ENCODE results near the gene NSMF. TPM values are rescaled to one million over a fixed set of nuclear protein-coding genes. Genes with fewer than 3 reads are reported as not detected.

Gene NSMF
- polyA plus RNA-seq, 1 donor (not counting 4 experiments of a cell fraction or from before 2014, with no cell fraction given) = 29.5 TPM

- no peak overlapping the region for H3K27ac ChIP-seq (ENCODE audit: control insufficient read depth, insufficient read depth, low read length)
- H3K4me3 ChIP-seq (ENCODE audit: control insufficient read depth in 2 of 3, extremely low read depth in 1 of 3, insufficient read depth in 2 of 3, low read depth in 1 of 3, low read length in 3 of 3) = no peak overlapping the region
- no peaks in the 10 kb centered on the region for H3K9me3 ChIP-seq (ENCODE audit: control insufficient read depth, low read depth, low read length)
- TF ChIP-seq, protein P1, sequence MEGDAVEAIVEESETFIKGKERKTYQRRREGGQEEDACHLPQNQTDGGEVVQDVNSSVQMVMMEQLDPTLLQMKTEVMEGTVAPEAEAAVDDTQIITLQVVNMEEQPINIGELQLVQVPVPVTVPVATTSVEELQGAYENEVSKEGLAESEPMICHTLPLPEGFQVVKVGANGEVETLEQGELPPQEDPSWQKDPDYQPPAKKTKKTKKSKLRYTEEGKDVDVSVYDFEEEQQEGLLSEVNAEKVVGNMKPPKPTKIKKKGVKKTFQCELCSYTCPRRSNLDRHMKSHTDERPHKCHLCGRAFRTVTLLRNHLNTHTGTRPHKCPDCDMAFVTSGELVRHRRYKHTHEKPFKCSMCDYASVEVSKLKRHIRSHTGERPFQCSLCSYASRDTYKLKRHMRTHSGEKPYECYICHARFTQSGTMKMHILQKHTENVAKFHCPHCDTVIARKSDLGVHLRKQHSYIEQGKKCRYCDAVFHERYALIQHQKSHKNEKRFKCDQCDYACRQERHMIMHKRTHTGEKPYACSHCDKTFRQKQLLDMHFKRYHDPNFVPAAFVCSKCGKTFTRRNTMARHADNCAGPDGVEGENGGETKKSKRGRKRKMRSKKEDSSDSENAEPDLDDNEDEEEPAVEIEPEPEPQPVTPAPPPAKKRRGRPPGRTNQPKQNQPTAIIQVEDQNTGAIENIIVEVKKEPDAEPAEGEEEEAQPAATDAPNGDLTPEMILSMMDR (optimal IDR thresholded peaks at IDR 0.05 in 1 of 3, IDR thresholded peaks at IDR 0.05 in 1 of 3, conservative IDR thresholded peaks at IDR 0.05 in 1 of 3; ENCODE audit: extremely low read depth in 1 of 3, insufficient read depth in 2 of 3, low read length in 3 of 3) = no peak
- no peak for TF ChIP-seq EZH2 (IDR thresholded peaks at IDR 0.05; ENCODE audit: low read length)
- no peak overlapping the region for H3K9ac ChIP-seq (ENCODE audit: control insufficient read depth, extremely low read depth, insufficient read depth, low read length)
- no peak for DNase-seq (ENCODE audit: low read depth, low spot score)
- peaks cover 15% of the 10 kb centered on the region for H3K4me1 ChIP-seq (ENCODE audit: control insufficient read depth, extremely low read depth, insufficient read depth, low read length)
- H3K79me2 ChIP-seq (ENCODE audit: control insufficient read depth, insufficient read depth, low read length) = peaks cover 13% of the 10 kb centered on the region
- no peaks in the 10 kb centered on the region for H3K36me3 ChIP-seq (ENCODE audit: control insufficient read depth in 2 of 2, extremely low read depth in 1 of 2, insufficient read depth in 2 of 2, low read length in 2 of 2)
- dilution Hi-C loops (cut with MboI; ENCODE audit: extremely low pct_ligation_motif_present, low sequenced_read_pairs) = no loop called here
- H3K27me3 ChIP-seq (ENCODE audit: control insufficient read depth, extremely low read depth, insufficient read depth, low read length) = no peaks in the 10 kb centered on the region
- H3K4me2 ChIP-seq (ENCODE audit: control insufficient read depth, extremely low read depth, insufficient read depth, low read depth, low read length) = no peak overlapping the region
- no peak overlapping the region for H2AFZ ChIP-seq (ENCODE audit: control insufficient read depth, low read length)
- H4K20me1 ChIP-seq (ENCODE audit: control insufficient read depth, extremely low read depth, insufficient read depth, low read length) = no peaks in the 10 kb centered on the region
- H3K9me1 ChIP-seq (ENCODE audit: control insufficient read depth, extremely low read depth, insufficient read depth, low read length) = no peaks in the 10 kb centered on the region
- no peak for FAIRE-seq
These were observed 43.0 kb downstream of the NSMF start for GRCh38 chr9:137416006-137416562.

DNA sequence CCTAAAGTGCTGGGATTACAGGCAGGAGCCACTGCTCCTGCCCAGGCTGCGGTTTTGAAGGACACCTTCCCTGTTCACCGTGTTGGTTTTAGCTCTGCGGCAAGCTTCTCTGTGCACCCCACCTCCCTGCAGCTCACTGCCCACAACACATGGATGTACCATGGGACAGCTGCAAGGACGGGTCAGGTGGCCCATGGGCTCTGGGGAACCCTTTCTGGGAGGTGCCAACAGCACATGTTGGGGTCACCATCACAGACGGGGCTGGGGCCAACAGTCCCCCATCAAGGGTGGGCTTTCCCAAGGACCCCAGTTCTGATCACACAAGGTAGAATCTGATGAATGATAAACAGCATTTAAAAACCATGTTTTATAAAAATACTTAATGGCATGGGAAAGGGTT lies 43.7 kb downstream of the NSMF start:
- Histone ChIP-seq H3K4me1 (ENCODE audit: control insufficient read depth, extremely low read depth, insufficient read depth, low read length) (peaks cover 16% of the 10 kb centered on the region), H3K4me2 (ENCODE audit: control insufficient read depth, extremely low read depth, insufficient read depth, low read depth, low read length) (no peak overlapping the region), H2AFZ (ENCODE audit: control insufficient read depth, low read length) (no peak overlapping the region), H3K9me3 (ENCODE audit: control insufficient read depth, low read depth, low read length) (no peaks in the 10 kb centered on the region), H3K27ac (ENCODE audit: control insufficient read depth, insufficient read depth, low read length) (no peak overlapping the region), H3K36me3 (ENCODE audit: control insufficient read depth in 2 of 2, extremely low read depth in 1 of 2, insufficient read depth in 2 of 2, low read length in 2 of 2) (no peaks in the 10 kb centered on the region), H4K20me1 (ENCODE audit: control insufficient read depth, extremely low read depth, insufficient read depth, low read length) (no peaks in the 10 kb centered on the region), H3K4me3 (ENCODE audit: control insufficient read depth in 2 of 3, extremely low read depth in 1 of 3, insufficient read depth in 2 of 3, low read depth in 1 of 3, low read length in 3 of 3) (no peak overlapping the region), H3K27me3 (ENCODE audit: control insufficient read depth, extremely low read depth, insufficient read depth, low read length) (no peaks in the 10 kb centered on the region), H3K9me1 (ENCODE audit: control insufficient read depth, extremely low read depth, insufficient read depth, low read length) (no peaks in the 10 kb centered on the region), H3K9ac (ENCODE audit: control insufficient read depth, extremely low read depth, insufficient read depth, low read length) (no peak overlapping the region), H3K79me2 (ENCODE audit: control insufficient read depth, insufficient read depth, low read length) (peaks cover 9% of the 10 kb centered on the region)
- no peak for FAIRE-seq
- no peak for DNase-seq (ENCODE audit: low read depth, low spot score)
- TF ChIP-seq, protein P1 (optimal IDR thresholded peaks at IDR 0.05 in 1 of 3, IDR thresholded peaks at IDR 0.05 in 1 of 3, conservative IDR thresholded peaks at IDR 0.05 in 1 of 3; ENCODE audit: extremely low read depth in 1 of 3, insufficient read depth in 2 of 3, low read length in 3 of 3) = no peak
- no peak for TF ChIP-seq EZH2 (IDR thresholded peaks at IDR 0.05; ENCODE audit: low read length)
- dilution Hi-C loops (cut with MboI; ENCODE audit: extremely low pct_ligation_motif_present, low sequenced_read_pairs) = no loop called here

Measured in keratinocyte (primary cell).